ENCODE results near the gene DEUP1. TPM values are rescaled to one million over a fixed set of nuclear protein-coding genes. Genes with fewer than 3 reads are reported as not detected.
"Not testable (repeated sequence)": the region's sequence is repeated elsewhere in the genome, so short reads cannot be mapped to it uniquely, and the experiment has no call there.

The DEUP1 gene
- total and polyA plus RNA-seq, 4 donors: 0.20 to 0.66 (median 0.34) TPM

DNA sequence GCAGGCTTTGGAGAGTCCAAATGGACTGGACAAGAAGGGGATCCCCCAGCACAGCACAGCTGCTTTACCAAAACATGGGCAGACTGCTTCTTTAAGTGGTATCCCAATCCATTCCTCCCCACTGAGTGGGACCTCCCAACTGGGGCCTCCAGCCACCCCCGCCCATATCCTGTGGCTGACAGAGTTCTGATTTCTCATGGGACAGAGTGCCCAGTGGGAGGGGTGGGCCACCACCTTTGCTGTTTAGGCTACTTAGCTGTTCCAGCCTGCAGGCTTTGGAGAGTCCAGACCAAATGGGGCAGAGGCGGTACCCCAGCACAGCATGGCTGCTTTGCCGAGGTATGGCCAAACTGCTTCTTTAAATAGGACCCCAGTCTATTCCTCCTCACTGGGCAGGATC, 26.9 kb upstream of the DEUP1 start:
- 100% methylated on average over 2 of the region's 3 CpGs for WGBS (ENCODE audit: insufficient coverage)
- Histone ChIP-seq H3K27me3 (ENCODE audit: control insufficient read depth, insufficient read depth, low read length) (no peaks in the 10 kb centered on the region), H3K36me3 (ENCODE audit: control insufficient read depth, insufficient read depth, low read length) (no peaks in the 10 kb centered on the region), H3K4me1 (ENCODE audit: control insufficient read depth, insufficient read depth, low read length) (no peaks in the 10 kb centered on the region), H3K9me3 (ENCODE audit: control insufficient read depth, insufficient read depth, low read length) (no peaks in the 10 kb centered on the region), H3K4me3 (ENCODE audit: low read depth, low read length) (no peak overlapping the region), H3K27ac (ENCODE audit: low read depth, low read length) (no peak overlapping the region)
- no peak for DNase-seq (ENCODE audit: low read depth in 4 of 6, low spot score in 6 of 6)

DNA sequence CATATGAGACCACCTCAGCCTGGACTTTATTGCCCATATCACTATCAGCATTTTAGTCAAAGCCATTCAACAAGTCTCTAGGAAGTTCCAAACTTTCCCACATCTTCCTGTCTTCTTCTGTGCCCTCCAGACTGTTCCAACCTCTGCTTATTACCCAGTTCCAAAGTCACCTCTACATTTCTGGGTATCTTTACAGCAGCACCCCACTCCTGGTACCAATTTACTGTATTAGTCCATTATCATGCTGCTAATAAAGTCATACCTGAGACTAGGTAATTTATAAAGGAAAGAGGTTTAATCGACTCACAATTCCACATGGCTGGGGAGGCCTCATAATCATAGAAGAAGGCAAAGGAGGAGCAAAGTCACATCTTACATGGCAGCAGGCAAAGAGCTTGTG, 16.1 kb upstream of the DEUP1 start:
- H3K36me3 ChIP-seq (ENCODE audit: control insufficient read depth, insufficient read depth, low read length); H3K27ac ChIP-seq (ENCODE audit: low read depth, low read length); DNase-seq (ENCODE audit: low read depth in 4 of 6, low spot score in 6 of 6); H3K9me3 ChIP-seq (ENCODE audit: control insufficient read depth, insufficient read depth, low read length); H3K4me1 ChIP-seq (ENCODE audit: control insufficient read depth, insufficient read depth, low read length); H3K27me3 ChIP-seq (ENCODE audit: control insufficient read depth, insufficient read depth, low read length); H3K4me3 ChIP-seq (ENCODE audit: low read depth, low read length): not testable (repeated sequence)
- 100% methylated on average over 1 of the region's 1 CpG for WGBS (ENCODE audit: insufficient coverage)

DNA sequence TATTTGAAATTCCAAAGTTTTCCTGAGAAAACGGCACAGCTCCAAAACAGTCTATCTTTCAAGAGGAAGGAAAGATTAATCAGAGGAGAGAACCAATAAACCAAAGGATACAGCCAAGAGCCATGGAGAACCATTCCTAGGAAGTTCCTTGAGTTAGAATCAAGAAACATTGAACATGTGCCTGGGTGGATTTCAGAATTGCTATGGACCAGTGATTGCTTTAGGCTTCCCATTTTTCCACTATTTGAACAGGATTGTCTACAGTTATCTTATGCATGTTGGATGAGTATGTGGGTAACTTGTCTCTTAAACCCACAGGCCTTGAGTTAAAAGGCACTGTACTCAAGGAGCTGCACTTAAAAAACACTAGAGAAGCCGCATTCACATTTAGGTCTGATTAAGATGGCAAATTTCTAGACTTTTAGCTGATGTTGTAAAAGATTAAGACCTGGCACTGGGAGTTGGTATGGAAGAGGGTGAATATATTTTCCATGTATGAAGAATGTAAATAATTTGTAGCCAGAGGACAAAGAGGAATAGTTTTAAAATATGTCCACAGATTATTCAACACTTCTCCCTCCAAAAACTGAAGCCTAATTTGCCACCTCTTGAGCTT, 11.2 kb upstream of the DEUP1 start:
- Histone ChIP-seq H3K4me1 (ENCODE audit: control insufficient read depth, insufficient read depth, low read length) (no peaks in the 10 kb centered on the region), H3K9me3 (ENCODE audit: control insufficient read depth, insufficient read depth, low read length) (no peaks in the 10 kb centered on the region), H3K27me3 (ENCODE audit: control insufficient read depth, insufficient read depth, low read length) (no peaks in the 10 kb centered on the region), H3K36me3 (ENCODE audit: control insufficient read depth, insufficient read depth, low read length) (no peaks in the 10 kb centered on the region), H3K27ac (ENCODE audit: low read depth, low read length) (no peak overlapping the region), H3K4me3 (ENCODE audit: low read depth, low read length) (no peak overlapping the region)
- DNase-seq (ENCODE audit: low read depth in 4 of 6, low spot score in 6 of 6): no peak
- 78% methylated on average over 1 of the region's 2 CpGs for WGBS (ENCODE audit: insufficient coverage)

DNA sequence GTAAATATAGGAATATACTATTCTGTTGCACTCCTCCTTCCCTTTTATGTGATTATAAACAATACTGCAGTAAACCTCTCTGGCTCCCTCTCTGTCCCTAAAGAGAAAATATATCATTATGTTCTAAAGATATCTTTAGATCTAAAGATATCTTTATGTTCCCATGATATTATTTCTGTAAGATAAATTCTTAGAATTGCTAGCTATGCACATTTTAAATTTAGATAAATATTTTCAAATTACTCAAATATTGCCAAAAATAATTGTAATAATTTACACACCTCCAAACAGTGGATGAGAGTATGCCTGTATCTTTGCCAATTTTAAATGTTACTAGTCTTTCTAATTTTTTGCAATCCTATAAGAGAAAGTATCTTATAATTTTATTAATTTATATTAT, 10.3 kb upstream of the DEUP1 start:
- Histone ChIP-seq H3K9me3 (ENCODE audit: control insufficient read depth, insufficient read depth, low read length) (no peaks in the 10 kb centered on the region), H3K27ac (ENCODE audit: low read depth, low read length) (no peak overlapping the region)
- DNase-seq (ENCODE audit: low read depth in 4 of 6, low spot score in 6 of 6): no peak

GRCh38 chr11:93322207-93322606, 8.3 kb upstream of the DEUP1 start:
- 40% methylated on average over 1 of the region's 2 CpGs for WGBS (ENCODE audit: insufficient coverage)
- Histone ChIP-seq H3K4me3 (ENCODE audit: low read depth, low read length) (no peak overlapping the region), H3K9me3 (ENCODE audit: control insufficient read depth, insufficient read depth, low read length) (no peaks in the 10 kb centered on the region), H3K36me3 (ENCODE audit: control insufficient read depth, insufficient read depth, low read length) (no peaks in the 10 kb centered on the region), H3K27me3 (ENCODE audit: control insufficient read depth, insufficient read depth, low read length) (no peaks in the 10 kb centered on the region), H3K4me1 (ENCODE audit: control insufficient read depth, insufficient read depth, low read length) (no peaks in the 10 kb centered on the region), H3K27ac (ENCODE audit: low read depth, low read length) (no peak overlapping the region)
- peak in 1 of 6 donors; percentile 2 for DNase-seq (ENCODE audit: low read depth in 4 of 6, low spot score in 6 of 6)

More for the DNA sequence above, 10.3 kb upstream of the DEUP1 start:
- Histone ChIP-seq H3K36me3 (ENCODE audit: control insufficient read depth, insufficient read depth, low read length) (no peaks in the 10 kb centered on the region), H3K4me1 (ENCODE audit: control insufficient read depth, insufficient read depth, low read length) (no peaks in the 10 kb centered on the region), H3K27me3 (ENCODE audit: control insufficient read depth, insufficient read depth, low read length) (no peaks in the 10 kb centered on the region), H3K4me3 (ENCODE audit: low read depth, low read length) (no peak overlapping the region)

- WGBS (ENCODE audit: insufficient coverage): no CpG with 5 or more reads among the region's 1 CpG
- DNase-seq (ENCODE audit: low read depth in 4 of 6, low spot score in 6 of 6): no peak
- H3K9me3 ChIP-seq (ENCODE audit: control insufficient read depth, insufficient read depth, low read length): no peaks in the 10 kb centered on the region
- no peak overlapping the region for H3K4me3 ChIP-seq (ENCODE audit: low read depth, low read length)
- H3K36me3 ChIP-seq (ENCODE audit: control insufficient read depth, insufficient read depth, low read length): no peaks in the 10 kb centered on the region
- no peak overlapping the region for H3K27ac ChIP-seq (ENCODE audit: low read depth, low read length)
- H3K4me1 ChIP-seq (ENCODE audit: control insufficient read depth, insufficient read depth, low read length): no peaks in the 10 kb centered on the region
- H3K27me3 ChIP-seq (ENCODE audit: control insufficient read depth, insufficient read depth, low read length): no peaks in the 10 kb centered on the region
These were observed 6.8 kb upstream of the DEUP1 start for GRCh38 chr11:93323747-93324146.

DNA sequence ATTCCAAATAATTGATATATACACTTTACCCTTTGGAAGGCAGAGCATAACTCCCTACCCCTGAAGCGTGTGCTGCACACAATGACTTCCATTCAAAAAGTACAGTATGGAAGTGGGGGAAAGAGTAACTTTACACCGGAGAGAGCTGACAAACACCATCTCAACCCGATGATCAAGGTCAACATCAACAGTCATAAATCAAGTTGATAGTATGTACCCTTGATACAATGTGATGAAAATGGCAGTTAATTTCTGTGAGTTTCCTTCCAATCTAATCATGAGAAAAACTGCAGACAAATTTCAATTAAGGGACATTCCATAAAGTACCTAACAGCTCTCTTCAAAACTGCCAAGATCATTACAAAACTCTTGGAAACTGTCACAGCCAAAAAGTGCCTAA, 6.0 kb upstream of the DEUP1 start:
- Histone ChIP-seq H3K27me3 (ENCODE audit: control insufficient read depth, insufficient read depth, low read length) (no peaks in the 10 kb centered on the region), H3K9me3 (ENCODE audit: control insufficient read depth, insufficient read depth, low read length) (no peaks in the 10 kb centered on the region), H3K4me3 (ENCODE audit: low read depth, low read length) (no peak overlapping the region), H3K36me3 (ENCODE audit: control insufficient read depth, insufficient read depth, low read length) (no peaks in the 10 kb centered on the region), H3K27ac (ENCODE audit: low read depth, low read length) (no peak overlapping the region), H3K4me1 (ENCODE audit: control insufficient read depth, insufficient read depth, low read length) (no peaks in the 10 kb centered on the region)
- no peak for DNase-seq (ENCODE audit: low read depth in 4 of 6, low spot score in 6 of 6)
- WGBS (ENCODE audit: insufficient coverage): no CpG with 5 or more reads among the region's 3 CpGs

DNA sequence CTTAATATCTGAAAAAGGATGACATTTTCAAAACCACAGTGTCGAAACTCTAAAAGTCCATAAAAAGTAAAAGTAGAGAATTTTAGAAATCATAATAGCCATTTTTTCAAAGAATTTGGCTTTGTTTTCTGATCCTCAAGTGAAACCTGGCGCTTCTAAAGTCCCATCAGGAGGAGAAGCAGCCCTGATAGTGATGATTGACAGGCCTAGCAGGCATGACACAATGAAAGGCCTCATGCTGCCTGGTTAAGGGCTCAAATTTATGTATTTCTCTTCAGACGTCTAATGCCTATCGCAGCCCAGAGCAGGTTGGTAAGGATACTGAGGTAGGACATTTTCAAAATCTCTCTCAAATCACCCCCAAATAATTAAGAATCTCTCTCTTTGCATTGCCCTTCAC, 3.9 kb upstream of the DEUP1 start:
- WGBS (ENCODE audit: insufficient coverage): 100% methylated on average over 1 of the region's 4 CpGs
- H3K27me3 ChIP-seq (ENCODE audit: control insufficient read depth, insufficient read depth, low read length): peaks cover 4% of the 10 kb centered on the region

GRCh38 chr11:93329936-93330445, 551 bp upstream of the DEUP1 start:
- DNase-seq (ENCODE audit: low read depth in 4 of 6, low spot score in 6 of 6): peak in 5 of 6 donors; percentile 2 to 59 (median 7)
- Histone ChIP-seq H3K27ac (ENCODE audit: low read depth, low read length) (no peak overlapping the region), H3K27me3 (ENCODE audit: control insufficient read depth, insufficient read depth, low read length) (peaks cover 4% of the 10 kb centered on the region), H3K36me3 (ENCODE audit: control insufficient read depth, insufficient read depth, low read length) (no peaks in the 10 kb centered on the region), H3K4me3 (ENCODE audit: low read depth, low read length) (peak overlapping the region; percentile 27), H3K4me1 (ENCODE audit: control insufficient read depth, insufficient read depth, low read length) (peaks cover 4% of the 10 kb centered on the region), H3K9me3 (ENCODE audit: control insufficient read depth, insufficient read depth, low read length) (no peaks in the 10 kb centered on the region)
- 6% methylated on average over 10 of the region's 16 CpGs for WGBS (ENCODE audit: insufficient coverage)

More for the DNA sequence above, 3.9 kb upstream of the DEUP1 start:
- no peaks in the 10 kb centered on the region for H3K36me3 ChIP-seq (ENCODE audit: control insufficient read depth, insufficient read depth, low read length)
- peak in 1 of 6 donors; percentile 3 for DNase-seq (ENCODE audit: low read depth in 4 of 6, low spot score in 6 of 6)
- no peak overlapping the region for H3K4me3 ChIP-seq (ENCODE audit: low read depth, low read length)
- no peak overlapping the region for H3K27ac ChIP-seq (ENCODE audit: low read depth, low read length)
- H3K9me3 ChIP-seq (ENCODE audit: control insufficient read depth, insufficient read depth, low read length): no peaks in the 10 kb centered on the region
- H3K4me1 ChIP-seq (ENCODE audit: control insufficient read depth, insufficient read depth, low read length): peaks cover 4% of the 10 kb centered on the region

DNA sequence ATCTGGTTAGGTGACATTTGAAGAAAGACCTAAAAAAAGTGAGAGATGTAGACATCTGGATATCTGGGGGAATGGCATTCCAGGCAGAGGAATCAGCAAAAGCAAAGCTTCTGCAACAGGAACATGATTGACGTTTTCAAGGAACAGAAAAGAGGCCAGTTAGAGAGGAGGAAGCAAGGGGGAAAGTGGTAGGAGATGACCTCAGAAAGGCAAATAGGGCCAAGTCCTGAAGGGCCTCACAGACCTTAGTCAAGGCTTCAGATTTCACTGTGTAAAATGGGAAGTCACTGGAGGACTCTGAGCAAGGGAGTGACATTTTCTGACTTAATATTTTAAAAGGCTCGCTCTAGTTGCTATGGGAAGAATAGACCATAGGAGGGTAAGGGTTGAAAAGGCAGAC, 9.7 kb downstream of the DEUP1 start:
- Histone ChIP-seq H3K27ac (ENCODE audit: low read depth, low read length) (no peak overlapping the region), H3K4me3 (ENCODE audit: low read depth, low read length) (no peak overlapping the region), H3K27me3 (ENCODE audit: control insufficient read depth, insufficient read depth, low read length) (no peaks in the 10 kb centered on the region), H3K9me3 (ENCODE audit: control insufficient read depth, insufficient read depth, low read length) (no peaks in the 10 kb centered on the region), H3K4me1 (ENCODE audit: control insufficient read depth, insufficient read depth, low read length) (no peaks in the 10 kb centered on the region), H3K36me3 (ENCODE audit: control insufficient read depth, insufficient read depth, low read length) (no peaks in the 10 kb centered on the region)
- no peak for DNase-seq (ENCODE audit: low read depth in 4 of 6, low spot score in 6 of 6)
- 63% methylated on average over 2 of the region's 2 CpGs for WGBS (ENCODE audit: insufficient coverage)
